Tibial artery (tissue), 4 donors: Measurements from ENCODE around the gene IGSF1.

Source experiments
- DNase-seq, 2 donors: peaks; one replicate each; pipeline ENCODE4 v3.0.0-alpha.2; 2019
- H3K27ac ChIP-seq, 2 donors: fragments of 200-600 bp; sonication (generic) in 1 of 2; 1 replicate in 1 of 2; 2 replicates in 1 of 2; pipeline ENCODE4 v1.5.1; 2018 to 2019; ENCODE audit warnings: mild to moderate bottlenecking in 1 of 2
- H3K27me3 ChIP-seq, 2 donors: fragments of 200-600 bp; sonication (generic) in 1 of 2; one replicate each; pipeline versions ENCODE4 v1.5.1 to v1.6.0; 2016 to 2019
- H3K36me3 ChIP-seq, 3 donors: fragments of 200-600 bp; sonication (generic) in 2 of 3; one replicate each; pipeline ENCODE4 v1.5.1; 2016 to 2019; ENCODE audit warnings: mild to moderate bottlenecking in 2 of 3
- H3K4me1 ChIP-seq, 4 donors: fragments of 200-600 bp; sonication (generic) in 2 of 4; 1 replicate in 3 of 4; 2 replicates in 1 of 4; pipeline ENCODE4 v1.5.1; 2016 to 2019
- H3K4me3 ChIP-seq, 2 donors: fragments of 200-600 bp; sonication (generic) in 1 of 2; 1 replicate in 1 of 2; 2 replicates in 1 of 2; pipeline ENCODE4 v1.5.1; 2018 to 2019; ENCODE audit warnings: mild to moderate bottlenecking in 2 of 2
- H3K9me3 ChIP-seq, 3 donors: fragments of 200-600 bp; sonication (generic) in 1 of 3; one replicate each; pipeline ENCODE4 v1.5.1; 2016 to 2019
- intact Hi-C: fragments of 100-400 bp; cut with DNase I; formaldehyde crosslinking; loops from one replicate; pipeline ENCODE4 v1.15.0; 2023; ENCODE audit warnings: low total_unique reads
- TF ChIP-seq, protein P1 (sequence below), 2 experiments: fragments of 200-600 bp in 1 of 2; fragments of 450-650 bp in 1 of 2; IDR thresholded peaks; one replicate each; pipeline ENCODE4 v1.5.1; 2017 to 2019; ENCODE audit warnings: antibody characterized with exemption in 2 of 2, mild to moderate bottlenecking in 1 of 2, moderate library complexity in 1 of 2

IGSF1 gene

GRCh38 chrX:131301155-131301554, 12.0 kb upstream of the IGSF1 start:
- no peaks in the 10 kb centered on the region for H3K9me3 ChIP-seq
- DNase-seq = no peak
- H3K4me1 ChIP-seq = no peaks in the 10 kb centered on the region
- H3K27ac ChIP-seq = no peak overlapping the region
- no peaks in the 10 kb centered on the region for H3K27me3 ChIP-seq
- no peak overlapping the region for H3K4me3 ChIP-seq
- TF ChIP-seq, protein P1, sequence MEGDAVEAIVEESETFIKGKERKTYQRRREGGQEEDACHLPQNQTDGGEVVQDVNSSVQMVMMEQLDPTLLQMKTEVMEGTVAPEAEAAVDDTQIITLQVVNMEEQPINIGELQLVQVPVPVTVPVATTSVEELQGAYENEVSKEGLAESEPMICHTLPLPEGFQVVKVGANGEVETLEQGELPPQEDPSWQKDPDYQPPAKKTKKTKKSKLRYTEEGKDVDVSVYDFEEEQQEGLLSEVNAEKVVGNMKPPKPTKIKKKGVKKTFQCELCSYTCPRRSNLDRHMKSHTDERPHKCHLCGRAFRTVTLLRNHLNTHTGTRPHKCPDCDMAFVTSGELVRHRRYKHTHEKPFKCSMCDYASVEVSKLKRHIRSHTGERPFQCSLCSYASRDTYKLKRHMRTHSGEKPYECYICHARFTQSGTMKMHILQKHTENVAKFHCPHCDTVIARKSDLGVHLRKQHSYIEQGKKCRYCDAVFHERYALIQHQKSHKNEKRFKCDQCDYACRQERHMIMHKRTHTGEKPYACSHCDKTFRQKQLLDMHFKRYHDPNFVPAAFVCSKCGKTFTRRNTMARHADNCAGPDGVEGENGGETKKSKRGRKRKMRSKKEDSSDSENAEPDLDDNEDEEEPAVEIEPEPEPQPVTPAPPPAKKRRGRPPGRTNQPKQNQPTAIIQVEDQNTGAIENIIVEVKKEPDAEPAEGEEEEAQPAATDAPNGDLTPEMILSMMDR (IDR thresholded peaks at IDR 0.05) = no peak
- intact Hi-C loops = no loop called here
- H3K36me3 ChIP-seq = no peaks in the 10 kb centered on the region

- no peak for DNase-seq
- TF ChIP-seq, protein P1 (IDR thresholded peaks at IDR 0.05) = no peak
- intact Hi-C loops = no loop called here
- Histone ChIP-seq H3K4me3 (no peak overlapping the region), H3K27me3 (no peaks in the 10 kb centered on the region), H3K4me1 (no peaks in the 10 kb centered on the region), H3K27ac (no peak overlapping the region), H3K36me3 (no peaks in the 10 kb centered on the region), H3K9me3 (no peaks in the 10 kb centered on the region)
Observed at GRCh38 chrX:131298846-131299245, 9.7 kb upstream of the IGSF1 start.

DNA sequence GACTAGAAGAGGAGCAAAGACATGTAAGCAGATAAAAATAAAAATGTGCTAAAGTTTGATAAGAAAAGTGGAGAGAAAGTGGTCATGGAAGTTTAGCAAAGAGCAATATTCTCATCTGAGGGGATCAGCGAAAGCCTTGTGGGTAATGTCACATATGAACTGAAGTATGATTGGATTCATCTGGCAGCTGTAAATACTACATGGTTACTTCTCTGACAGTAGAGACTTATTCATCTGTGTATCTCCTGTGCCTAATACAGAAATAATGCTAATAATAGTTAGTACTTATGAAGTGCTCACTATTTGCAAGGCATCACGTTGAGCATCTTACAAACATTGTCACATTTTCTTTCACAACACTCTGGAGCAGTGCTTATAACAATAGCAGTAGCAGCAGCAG, 8.9 kb upstream of the IGSF1 start:
- DNase-seq = no peak

DNA sequence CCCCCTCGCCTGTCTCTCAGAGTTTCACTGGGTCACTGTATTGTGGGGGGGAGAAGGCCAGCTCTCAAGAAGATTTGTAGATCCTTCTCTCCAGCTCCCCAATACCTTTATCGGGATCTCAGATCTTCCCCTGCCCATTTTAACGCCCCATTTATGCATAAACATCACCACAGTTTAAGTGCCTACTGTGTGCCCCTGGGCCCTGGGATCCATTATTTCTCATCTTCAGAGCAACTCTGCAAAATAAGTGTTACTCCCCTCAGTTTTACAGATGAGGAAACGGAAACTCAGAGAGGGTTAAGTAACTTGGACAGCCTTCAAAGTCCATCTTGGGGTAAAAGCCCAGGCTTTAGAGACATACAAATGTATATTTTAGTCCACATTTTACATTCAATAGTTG, 421 bp upstream of the IGSF1 start:
- Histone ChIP-seq H3K27ac (no peak overlapping the region), H3K4me1 (peaks cover 0 to 7% (median 0%) of the 10 kb centered on the region in 4 donors), H3K4me3 (peak overlapping the region in 1 of 2 donors; percentile 35), H3K36me3 (no peaks in the 10 kb centered on the region), H3K9me3 (no peaks in the 10 kb centered on the region), H3K27me3 (no peaks in the 10 kb centered on the region)
- TF ChIP-seq, protein P1 (IDR thresholded peaks at IDR 0.05) = no peak
- no peak for DNase-seq
- intact Hi-C loops = no loop called here

More for the DNA sequence above, 8.9 kb upstream of the IGSF1 start:
- H3K36me3 ChIP-seq = no peaks in the 10 kb centered on the region
- intact Hi-C loops = no loop called here
- TF ChIP-seq, protein P1 (IDR thresholded peaks at IDR 0.05) = no peak
- H3K4me3 ChIP-seq = no peak overlapping the region
- no peaks in the 10 kb centered on the region for H3K9me3 ChIP-seq
- no peak overlapping the region for H3K27ac ChIP-seq
- H3K4me1 ChIP-seq = no peaks in the 10 kb centered on the region
- no peaks in the 10 kb centered on the region for H3K27me3 ChIP-seq

DNA sequence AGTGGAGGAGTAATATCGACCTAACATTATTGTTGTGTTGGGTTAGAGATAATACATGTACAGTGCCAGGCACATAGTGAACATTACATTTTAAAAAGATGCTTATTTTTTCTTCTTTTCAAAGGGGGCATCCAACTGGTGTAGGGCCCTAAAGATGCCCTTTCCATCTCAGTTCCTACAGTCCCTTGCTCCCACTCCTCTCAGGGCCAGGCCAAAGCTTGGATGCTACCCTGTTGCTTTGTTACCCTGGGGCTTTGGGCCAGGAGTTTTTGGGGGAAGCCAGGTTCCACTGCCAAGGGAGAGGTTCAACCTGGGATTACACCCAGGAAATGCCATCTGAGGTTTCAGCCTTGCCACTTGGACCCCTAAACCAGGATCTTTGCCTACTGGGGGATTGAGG, 918 bp downstream of the IGSF1 start:
- intact Hi-C loops = no loop called here
- Histone ChIP-seq H3K4me3 (no peak overlapping the region), H3K9me3 (no peaks in the 10 kb centered on the region), H3K27ac (no peak overlapping the region), H3K27me3 (no peaks in the 10 kb centered on the region), H3K36me3 (no peaks in the 10 kb centered on the region), H3K4me1 (peaks cover 0 to 7% (median 0%) of the 10 kb centered on the region in 4 donors)
- no peak for DNase-seq
- TF ChIP-seq, protein P1 (IDR thresholded peaks at IDR 0.05) = no peak

GRCh38 chrX:131287560-131288179, 1.4 kb downstream of the IGSF1 start:
- intact Hi-C loops = no loop called here
- TF ChIP-seq, protein P1 (IDR thresholded peaks at IDR 0.05) = no peak
- Histone ChIP-seq H3K27ac (no peak overlapping the region), H3K4me1 (peaks cover 0 to 7% (median 0%) of the 10 kb centered on the region in 4 donors), H3K4me3 (no peak overlapping the region), H3K9me3 (no peaks in the 10 kb centered on the region), H3K27me3 (no peaks in the 10 kb centered on the region), H3K36me3 (no peaks in the 10 kb centered on the region)
- no peak for DNase-seq
